Thymus (tissue), 14 donors: ENCODE results near the gene HIGD1B. TPM values are rescaled to one million over a fixed set of nuclear protein-coding genes. Genes with fewer than 3 reads are reported as not detected.
"Not testable (repeated sequence)": the region's sequence is repeated elsewhere in the genome, so short reads cannot be mapped to it uniquely, and the experiment has no call there.

Experiments
- DNase-seq, 9 donors: peaks; one replicate each; pipeline ENCODE4 v3.0.0-alpha.2; 2013; ENCODE audit warnings: low spot score in 9 of 9, low read depth in 6 of 9, missing footprints in 1 of 9
- H3K27ac ChIP-seq, 2 donors: one replicate each; pipeline ENCODE4 v1.5.1; 2013; ENCODE audit warnings: control low read depth in 1 of 2, low read depth in 1 of 2, low read length in 1 of 2, mild to moderate bottlenecking in 1 of 2, moderate library complexity in 1 of 2
- H3K27me3 ChIP-seq, 2 donors: one replicate each; pipeline ENCODE4 v1.5.1; 2013; ENCODE audit warnings: low read length in 1 of 2; ENCODE audit not compliant: control insufficient read depth in 2 of 2, insufficient read depth in 1 of 2
- H3K36me3 ChIP-seq, 2 donors: one replicate each; pipeline ENCODE4 v1.5.1; 2013; ENCODE audit warnings: low read length in 1 of 2, mild to moderate bottlenecking in 1 of 2, moderate library complexity in 1 of 2; ENCODE audit not compliant: control insufficient read depth in 2 of 2, insufficient read depth in 2 of 2
- H3K4me1 ChIP-seq, 2 donors: one replicate each; pipeline ENCODE4 v1.5.1; 2013; ENCODE audit warnings: low read length in 2 of 2; ENCODE audit not compliant: control insufficient read depth in 2 of 2, insufficient read depth in 2 of 2
- H3K4me3 ChIP-seq, 2 donors: one replicate each; pipeline ENCODE4 v1.5.1; 2013; ENCODE audit warnings: low read length in 2 of 2, control low read depth in 1 of 2, mild to moderate bottlenecking in 1 of 2
- H3K9me3 ChIP-seq, 2 donors: one replicate each; pipeline ENCODE4 v1.5.1; 2013; ENCODE audit warnings: low read length in 1 of 2, mild to moderate bottlenecking in 1 of 2; ENCODE audit not compliant: control insufficient read depth in 2 of 2, insufficient read depth in 1 of 2
- WGBS: extraction: QIAGEN DNeasy Blood & Tissue Kit; methylation state at CpG from one replicate; pipeline ENCODE4 v1.1.7; 2013; 5-methylcytosine and 5-hydroxymethylcytosine counted together
- long read RNA-seq, 10 donors: transcript quantifications; one replicate each; lab custom pipeline, GENCODE V29; 2026
- polyA plus RNA-seq: library from polyadenylated mRNA; stranded (reverse); fragments of 200-250 nt; gene quantifications from one replicate; pipeline ENCODE4 v1.2.3, GENCODE V29; 2013
- total RNA-seq: library from RNA; stranded (reverse); fragments of 120-200 nt; gene quantifications from one replicate; pipeline ENCODE4 v1.2.4, GENCODE V29; 2013
- donor health status: healthy.

Gene HIGD1B
- total RNA-seq (1.8 TPM), polyA plus RNA-seq (2.2 TPM)
- long read RNA-seq, donor 1, result 0 reads
- long read RNA-seq, donor 2, result 0 reads
- long read RNA-seq, donor 3, partial matches to known transcripts, result 0 of 1 reads
- long read RNA-seq, donor 3, other reads (novel, unspliced or antisense), result 0 of 1 reads
- long read RNA-seq, donor 4, result 0 reads
- long read RNA-seq, donor 5, partial matches to known transcripts, result 0 of 1 reads
- long read RNA-seq, donor 5, other reads (novel, unspliced or antisense), result 0 of 1 reads
- long read RNA-seq, donor 6, partial matches to known transcripts, result 0 of 1 reads
- long read RNA-seq, donor 6, other reads (novel, unspliced or antisense), result 0 of 1 reads
- long read RNA-seq, donor 7, result 0 reads
- long read RNA-seq, donor 8, partial matches to known transcripts, result 0 of 1 reads
- long read RNA-seq, donor 8, other reads (novel, unspliced or antisense), result 0 of 1 reads
- long read RNA-seq, donor 9, partial matches to known transcripts, result 5 of 5 reads
- long read RNA-seq, donor 9, other reads (novel, unspliced or antisense), result 0 of 5 reads
- long read RNA-seq, donor 10, result 0 reads

DNA sequence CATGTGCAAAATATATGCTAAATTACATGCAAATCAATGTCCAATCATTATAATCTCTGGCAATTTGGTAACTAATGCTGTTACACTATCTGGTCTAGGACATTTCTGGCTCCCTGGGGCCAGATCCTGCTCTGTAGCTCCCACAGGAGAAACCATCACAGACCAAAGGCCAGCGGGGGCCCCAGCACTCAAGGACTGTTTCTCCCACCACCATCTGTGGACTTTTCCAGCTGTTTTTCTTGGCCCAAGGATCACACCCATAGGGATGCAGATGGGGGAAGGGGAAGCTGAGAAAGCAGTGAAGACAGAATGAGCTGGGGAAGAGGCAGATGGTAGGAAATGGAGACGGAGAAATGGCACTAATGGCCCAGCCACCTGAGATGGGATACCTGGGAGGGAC lies at the start of gene HIGD1B:
Gene HIGD1B (plus strand): TSS at position 298 of the 400 bp plus-strand sequence. CDS start 270 bp downstream, outside the sequence.
- no peak within 1 kb of the TSS for H3K27ac ChIP-seq
- WGBS, result 94% methylated on average over 2 of the region's 2 CpGs

DNA sequence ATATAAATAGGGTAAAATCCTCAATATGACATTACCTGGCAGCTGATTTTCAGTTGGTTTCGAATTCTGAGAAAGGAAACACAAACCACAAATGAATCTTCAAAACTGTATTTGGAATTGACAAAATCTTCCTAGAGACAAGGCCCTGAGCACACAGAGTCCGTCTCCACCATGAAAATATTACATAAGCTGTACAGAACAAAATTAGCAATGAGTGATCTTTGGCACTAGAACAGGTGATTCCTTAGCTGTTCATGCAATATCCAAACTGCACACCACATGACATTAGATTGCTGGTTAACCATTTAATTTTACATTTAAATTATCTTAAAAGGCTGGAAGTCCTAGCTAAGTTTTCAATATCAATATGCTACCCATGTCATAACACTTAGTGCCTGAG lies 49.3 kb upstream of the HIGD1B start:
- H3K4me3 ChIP-seq, result no peak overlapping the region
- peaks cover 0 to 7% of the 10 kb centered on the region in 2 donors for H3K4me1 ChIP-seq
- H3K9me3 ChIP-seq, result no peaks in the 10 kb centered on the region
- no peak for DNase-seq
- no peak overlapping the region for H3K27ac ChIP-seq
- no peaks in the 10 kb centered on the region for H3K36me3 ChIP-seq
- no peaks in the 10 kb centered on the region for H3K27me3 ChIP-seq
- 27% methylated on average over 2 of the region's 2 CpGs for WGBS

More for the DNA sequence above, at the start of gene HIGD1B:
- Histone ChIP-seq H3K27me3 (no peaks in the 10 kb centered on the region), H3K36me3 (peaks cover 23 to 27% of the 10 kb centered on the region in 2 donors), H3K9me3 (no peaks in the 10 kb centered on the region), H3K4me3 (no peak within 1 kb of the TSS), H3K4me1 (peaks cover 0 to 3% of the 10 kb centered on the region in 2 donors)
- DNase-seq, result no peak

DNA sequence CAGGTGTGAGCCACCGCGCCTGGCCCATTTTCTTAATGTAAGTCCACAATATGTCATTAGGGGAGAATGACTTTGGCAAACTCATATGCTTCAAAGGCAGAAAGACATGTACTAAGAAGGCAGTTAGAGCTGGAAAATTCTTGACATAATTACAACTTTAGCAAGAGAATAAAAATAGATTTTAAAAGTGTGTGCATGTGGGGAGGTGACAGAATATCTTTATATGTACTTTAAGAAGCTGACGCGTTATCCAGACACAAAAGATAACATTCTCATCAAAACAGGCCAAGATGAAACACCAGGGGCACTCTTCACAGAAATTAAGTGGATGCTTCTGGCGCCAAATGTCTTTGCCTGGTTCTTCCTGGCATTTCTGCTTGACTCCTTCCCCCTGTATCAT lies 45.8 kb upstream of the HIGD1B start:
- Histone ChIP-seq H3K4me1 (no peaks in the 10 kb centered on the region), H3K27ac (no peak overlapping the region), H3K4me3 (no peak overlapping the region), H3K9me3 (no peaks in the 10 kb centered on the region), H3K27me3 (no peaks in the 10 kb centered on the region), H3K36me3 (peaks cover 0 to 3% of the 10 kb centered on the region in 2 donors)
- DNase-seq, result no peak
- 98% methylated on average over 5 of the region's 5 CpGs for WGBS

DNA sequence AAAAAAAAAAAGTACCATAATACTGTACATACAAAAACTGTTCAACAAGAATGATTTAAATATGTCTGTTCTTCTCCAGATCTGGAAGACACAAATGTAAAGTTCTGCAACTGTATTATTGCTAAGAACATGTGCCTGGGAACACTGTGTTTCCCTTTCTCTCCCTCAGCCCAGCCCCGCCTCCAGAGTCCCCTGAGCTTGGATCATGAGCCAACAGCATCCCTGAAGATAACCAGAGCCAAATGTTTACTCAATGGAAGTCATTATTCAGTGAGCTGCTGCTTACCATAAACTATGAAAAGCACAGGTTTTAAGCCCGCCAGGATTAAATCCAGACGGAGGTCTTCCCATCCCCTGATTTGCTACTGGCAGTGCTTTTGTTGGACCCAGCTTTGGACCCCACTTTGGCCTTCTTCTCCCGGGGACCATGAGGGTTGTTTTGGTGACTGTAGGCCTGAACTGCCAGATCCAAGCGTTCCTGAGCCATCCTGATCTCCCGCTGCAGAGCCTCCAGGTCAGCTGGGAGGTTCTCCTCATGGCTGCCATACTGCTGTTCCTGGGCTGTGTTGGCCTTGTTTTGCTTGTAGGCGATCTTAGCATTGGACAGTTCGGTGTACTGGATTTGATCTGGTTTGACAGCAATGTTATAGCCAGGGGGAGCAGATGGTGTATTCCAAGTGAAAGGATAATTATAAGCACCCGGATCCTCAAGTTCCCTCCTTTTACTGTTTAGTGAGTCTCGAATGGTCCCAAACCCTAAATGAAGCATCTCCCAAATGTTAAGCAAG lies 43.2 kb upstream of the HIGD1B start:
- DNase-seq, result no peak
- Histone ChIP-seq H3K4me1 (no peaks in the 10 kb centered on the region), H3K27me3 (no peaks in the 10 kb centered on the region), H3K27ac (no peak overlapping the region), H3K4me3 (no peak overlapping the region), H3K36me3 (peaks cover 0 to 3% of the 10 kb centered on the region in 2 donors), H3K9me3 (no peaks in the 10 kb centered on the region)
- 96% methylated on average over 10 of the region's 10 CpGs for WGBS

DNA sequence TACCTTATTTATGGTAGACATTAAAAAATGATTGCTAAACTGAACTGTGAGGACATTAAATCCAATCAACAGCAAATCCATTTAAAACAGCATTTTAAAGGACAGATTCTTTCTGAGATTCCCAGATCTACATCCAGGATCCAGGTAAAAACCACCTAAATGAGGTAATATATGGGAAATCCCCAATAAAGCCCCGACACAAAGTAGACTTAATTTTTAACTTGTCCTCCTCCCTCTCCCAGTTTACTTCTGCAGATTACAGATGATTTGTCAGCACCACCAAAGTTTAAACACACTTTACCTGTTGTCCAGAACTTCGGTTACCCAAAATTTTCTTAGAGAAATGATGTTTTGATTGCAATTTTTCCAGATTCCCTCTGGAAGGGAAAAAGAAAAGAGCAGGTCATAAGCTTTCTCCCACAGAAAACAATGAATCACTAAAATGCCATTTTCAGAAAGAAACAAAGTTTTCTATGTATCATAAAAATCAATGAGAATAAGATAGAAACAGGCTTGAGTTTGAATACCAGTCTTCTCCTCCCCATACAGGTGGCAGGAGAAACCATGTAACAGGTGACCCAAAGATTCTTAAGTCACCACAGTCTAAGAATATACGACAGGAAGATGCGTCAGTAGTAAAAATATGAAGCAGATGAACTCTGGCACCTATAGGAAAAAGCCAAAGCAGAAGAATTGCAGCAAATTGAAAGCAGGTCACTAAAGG lies 40.4 kb upstream of the HIGD1B start:
- Histone ChIP-seq H3K36me3 (peaks cover 0 to 3% of the 10 kb centered on the region in 2 donors), H3K27me3 (no peaks in the 10 kb centered on the region), H3K4me1 (no peaks in the 10 kb centered on the region), H3K4me3 (no peak overlapping the region), H3K9me3 (no peaks in the 10 kb centered on the region), H3K27ac (no peak overlapping the region)
- DNase-seq, result no peak
- WGBS, result 97% methylated on average over 4 of the region's 4 CpGs

DNA sequence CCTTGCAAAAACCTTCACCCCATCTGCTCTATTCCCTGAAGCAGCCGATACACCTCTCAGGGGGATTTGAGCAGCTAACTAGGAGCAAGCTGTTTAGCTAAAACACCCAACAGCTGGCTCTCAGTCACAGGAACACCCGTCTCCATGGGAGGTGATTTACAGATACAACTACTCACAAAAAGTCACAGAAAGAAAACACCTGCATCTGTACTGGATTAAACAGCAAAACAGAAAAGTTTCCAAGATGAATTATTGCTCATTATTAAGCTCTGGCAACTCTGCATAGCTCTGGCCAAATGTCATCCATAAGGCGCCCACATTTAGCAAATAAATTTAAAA lies 39.9 kb upstream of the HIGD1B start:
- Histone ChIP-seq H3K4me3 (no peak overlapping the region), H3K36me3 (peaks cover 0 to 3% of the 10 kb centered on the region in 2 donors), H3K9me3 (no peaks in the 10 kb centered on the region), H3K4me1 (no peaks in the 10 kb centered on the region), H3K27ac (no peak overlapping the region), H3K27me3 (no peaks in the 10 kb centered on the region)
- 83% methylated on average over 3 of the region's 3 CpGs for WGBS
- no peak for DNase-seq

DNA sequence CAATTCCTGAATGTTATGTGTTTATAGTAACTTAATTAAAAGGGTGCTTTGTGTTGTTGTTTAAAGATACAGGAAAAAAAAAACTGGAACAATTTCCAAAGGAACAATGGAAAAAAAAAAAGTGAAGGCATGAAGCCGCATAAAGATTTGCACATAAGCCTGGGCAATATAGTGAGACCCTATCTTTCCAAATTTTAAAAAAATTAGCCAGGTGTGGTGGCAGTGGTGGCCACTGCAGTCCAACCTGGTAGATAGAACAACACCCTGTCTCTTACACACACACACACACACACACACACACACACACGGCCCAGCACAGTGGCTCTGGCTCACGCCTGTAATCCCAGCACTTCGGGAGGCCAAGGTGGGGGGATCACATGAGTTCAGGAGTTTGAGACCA lies 39.5 kb upstream of the HIGD1B start:
- no peak overlapping the region for H3K4me3 ChIP-seq
- H3K27me3 ChIP-seq, result no peaks in the 10 kb centered on the region
- WGBS, result 96% methylated on average over 4 of the region's 4 CpGs
- H3K4me1 ChIP-seq, result no peaks in the 10 kb centered on the region
- DNase-seq, result no peak
- H3K36me3 ChIP-seq, result peaks cover 0 to 3% of the 10 kb centered on the region in 2 donors
- H3K27ac ChIP-seq, result no peak overlapping the region
- H3K9me3 ChIP-seq, result no peaks in the 10 kb centered on the region

DNA sequence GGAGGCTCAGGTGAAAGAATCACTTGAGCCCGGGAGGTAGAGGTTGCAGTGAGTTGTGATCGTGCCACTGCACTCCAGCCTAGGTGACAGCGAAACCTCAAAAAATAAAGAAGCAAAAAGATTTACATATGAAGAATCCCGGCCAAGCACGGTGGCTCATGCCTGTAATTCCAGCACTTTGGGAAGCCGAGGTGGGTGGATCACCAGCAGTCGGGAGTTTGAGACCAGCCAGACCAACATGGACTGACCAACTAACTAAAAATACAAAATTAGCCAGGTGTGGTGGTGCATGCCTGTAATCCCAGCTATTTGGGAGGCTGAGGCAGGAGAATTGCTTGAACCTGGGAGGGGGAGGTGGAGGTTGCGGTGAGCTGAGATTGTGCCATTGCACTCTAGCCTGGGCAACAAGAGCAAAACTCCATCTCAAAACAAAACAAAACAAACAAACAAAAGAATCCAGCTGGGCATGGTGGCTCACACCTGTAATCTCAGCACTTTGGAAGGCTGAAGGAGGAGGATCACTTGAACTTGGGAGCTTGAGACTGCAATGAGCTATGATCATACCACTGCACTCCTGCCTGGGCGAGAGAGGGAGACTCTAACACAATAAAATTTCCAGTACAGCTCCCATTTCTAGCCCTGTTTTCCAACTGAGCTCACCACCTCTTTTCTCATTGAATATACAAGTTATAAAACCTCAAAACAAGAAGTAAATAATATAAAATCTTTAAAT lies 38.9 kb upstream of the HIGD1B start:
- H3K4me1 ChIP-seq, H3K9me3 ChIP-seq, H3K27ac ChIP-seq, H3K4me3 ChIP-seq, H3K36me3 ChIP-seq, H3K27me3 ChIP-seq, DNase-seq: not testable (repeated sequence)
- 98% methylated on average over 9 of the region's 9 CpGs for WGBS
